A549 (cell line): ENCODE measurements around the gene CORO2B. TPM values are rescaled to one million over a fixed set of nuclear protein-coding genes. Genes with fewer than 3 reads are reported as not detected.

Experiments used
- ATAC-seq, 2 experiments: fragments of 200-7000 bp in 1 of 2; fragments of >200 bp in 1 of 2; cut with Nextera tagmentation in 1 of 2; cut with Tn5 transposase in 1 of 2; 3 replicates each; pipeline versions ENCODE4 v1.8.0 to v1.9.1; 2018 to 2020; ENCODE audit warnings: mild to moderate bottlenecking in 1 of 2, moderate library complexity in 1 of 2
- CTCF ChIA-PET: fragments of 300-600 bp; sonication (Branson Sonifier 250); formaldehyde crosslinking; extraction: SDS; loops from one replicate; lab custom pipeline; 2021; ENCODE audit warnings: antibody characterized with exemption, inconsistent platforms; lab: Yijun Ruan, JAX
- POLR2A ChIA-PET: fragments of 350-600 bp; formaldehyde crosslinking; extraction: SDS; loops from one replicate; lab custom pipeline; 2021; ENCODE audit warnings: antibody characterized with exemption, inconsistent platforms; lab: Yijun Ruan, JAX
- DNase-seq, 2 experiments: peaks; one replicate each; pipeline versions ENCODE4 v3.0.0 to v3.0.0-alpha.2; 2011 to 2016; ENCODE audit warnings: low read depth in 1 of 2, low spot score in 1 of 2
- FAIRE-seq: peaks from 2 replicates; lab custom pipeline; 2011; peaks lifted over from hg19 to GRCh38; lab: Jason Lieb, UNC
- H3K27ac ChIP-seq, 2 experiments: fragments of >200 bp; sonication (Bioruptor Twin); formaldehyde crosslinking; 3 replicates each; pipeline ENCODE4 v1.5.1; 2016 to 2017
- H3K4me1 ChIP-seq: fragments of >200 bp; sonication (Bioruptor Twin); formaldehyde crosslinking; 3 replicates; pipeline ENCODE4 v1.6.1; 2016
- H3K4me2 ChIP-seq: fragments of >200 bp; sonication (Bioruptor Twin); formaldehyde crosslinking; 3 replicates; pipeline ENCODE4 v1.6.1; 2016
- H3K4me3 ChIP-seq: fragments of >200 bp; sonication (Bioruptor Twin); formaldehyde crosslinking; 3 replicates; pipeline ENCODE4 v1.5.1; 2016
- H3K9me3 ChIP-seq: fragments of >200 bp; sonication (Bioruptor Twin); formaldehyde crosslinking; 3 replicates; pipeline ENCODE4 v1.6.1; 2016
- ATOH8 ChIP-seq: fragments of 250-450 bp; sonication (Bioruptor Pico); IDR thresholded peaks from 2 replicates; pipeline ENCODE4 v1.5.0; 2020; ENCODE audit warnings: low read depth, mild to moderate bottlenecking, moderate library complexity
- CHD2 ChIP-seq: fragments of 150-350 bp; IDR thresholded peaks from 2 replicates; pipeline ENCODE4 v1.6.1; 2014; ENCODE audit warnings: low read length; ENCODE audit not compliant: partially characterized antibody
- CHD4 ChIP-seq: fragments of 200-600 bp; sonication (generic); IDR thresholded peaks from 2 replicates; pipeline ENCODE4 v1.6.1; 2016; ENCODE audit warnings: antibody characterized with exemption, mild to moderate bottlenecking, borderline replicate concordance
- EHMT2 ChIP-seq: fragments of 200-600 bp; sonication (generic); IDR thresholded peaks from 2 replicates; pipeline ENCODE4 v1.6.1; 2016; ENCODE audit warnings: antibody characterized with exemption, low read depth, mild to moderate bottlenecking, moderate library complexity
- EP300 ChIP-seq, 2 experiments: fragments of >200 bp; sonication (Bioruptor Twin); formaldehyde crosslinking; IDR thresholded peaks; 2 replicates in 1 of 2; 3 replicates in 1 of 2; pipeline ENCODE4 v1.6.1; 2016 to 2017
- ESRRA ChIP-seq: fragments of 150-350 bp; IDR thresholded peaks from 2 replicates; pipeline ENCODE4 v1.6.1; 2014; ENCODE audit warnings: mild to moderate bottlenecking, low read length, borderline replicate concordance
- HDAC2 ChIP-seq: fragments of 200-600 bp; sonication (generic); IDR thresholded peaks from 2 replicates; pipeline ENCODE4 v1.6.1; 2016
- HES2 ChIP-seq: fragments of >200 bp; sonication (Bioruptor Twin); formaldehyde crosslinking; IDR thresholded peaks from 2 replicates; pipeline ENCODE4 v1.6.1; 2016
- HMGXB4 ChIP-seq: fragments of 250-450 bp; sonication (Bioruptor Pico); IDR thresholded peaks from 2 replicates; pipeline ENCODE4 v1.5.0; 2021; ENCODE audit warnings: mild to moderate bottlenecking, moderate library complexity, borderline replicate concordance
- HOXA7 ChIP-seq: fragments of 250-450 bp; sonication (Bioruptor Pico); IDR thresholded peaks from 2 replicates; pipeline ENCODE4 v1.5.0; 2020; ENCODE audit warnings: mild to moderate bottlenecking, moderate library complexity
- HOXB13 ChIP-seq: fragments of 250-450 bp; sonication (Bioruptor Pico); IDR thresholded peaks from 2 replicates; pipeline ENCODE4 v1.5.0; 2020; ENCODE audit warnings: low read depth, mild to moderate bottlenecking, moderate library complexity
- HOXB5 ChIP-seq: fragments of 250-450 bp; sonication (Bioruptor Pico); IDR thresholded peaks from 2 replicates; pipeline ENCODE4 v1.5.0; 2020; ENCODE audit warnings: mild to moderate bottlenecking, moderate library complexity
- KDM1A ChIP-seq: fragments of 200-600 bp; sonication (generic); IDR thresholded peaks from 2 replicates; pipeline ENCODE4 v1.6.1; 2016; ENCODE audit warnings: low read depth, mild to moderate bottlenecking
- MAZ ChIP-seq: fragments of 150-350 bp; IDR thresholded peaks from 2 replicates; pipeline ENCODE4 v1.6.1; 2014; ENCODE audit warnings: antibody characterized with exemption, low read depth, low read length, borderline replicate concordance
- MYC ChIP-seq: IDR thresholded peaks from 2 replicates; pipeline ENCODE4 v1.6.1; 2012; ENCODE audit warnings: mild to moderate bottlenecking, inconsistent platforms, low read length, improper control_type of control experiment, borderline replicate concordance
- NFE2L2 ChIP-seq: fragments of 150-350 bp; conservative IDR thresholded peaks from 2 replicates; pipeline ENCODE4 v1.6.1; 2014; ENCODE audit warnings: low read length
- RAD21 ChIP-seq, 2 experiments: fragments of >200 bp in 1 of 2; sonication (Bioruptor Twin) in 1 of 2; formaldehyde crosslinking in 1 of 2; IDR thresholded peaks in 1 of 2; conservative IDR thresholded peaks in 1 of 2; 2 replicates in 1 of 2; 3 replicates in 1 of 2; pipeline ENCODE4 v1.6.1; 2012 to 2018; ENCODE audit warnings: inconsistent platforms in 1 of 2
- RARB ChIP-seq: fragments of 250-450 bp; sonication (Bioruptor Pico); IDR thresholded peaks from 2 replicates; pipeline ENCODE4 v1.8.0; 2021; ENCODE audit warnings: mild to moderate bottlenecking, moderate library complexity
- SREBF2 ChIP-seq: fragments of 450-650 bp; IDR thresholded peaks from 2 replicates; pipeline ENCODE4 v1.6.1; 2014; ENCODE audit warnings: mild to moderate bottlenecking, moderate library complexity
- TFCP2L1 ChIP-seq: fragments of 250-450 bp; sonication (Bioruptor Pico); IDR thresholded peaks from 2 replicates; pipeline ENCODE4 v1.5.0; 2021; ENCODE audit warnings: mild to moderate bottlenecking
- ZSCAN20 ChIP-seq: fragments of 250-450 bp; sonication (Bioruptor Pico); IDR thresholded peaks from 2 replicates; pipeline ENCODE4 v1.8.0; 2022; ENCODE audit warnings: mild to moderate bottlenecking, moderate library complexity
- WGBS: methylation state at CpG from one replicate; pipeline ENCODE4 v1.1.6; 2017; ENCODE audit errors: missing lambda C conversion rate; 5-methylcytosine and 5-hydroxymethylcytosine counted together
- polyA plus RNA-seq, 4 experiments: library from polyadenylated mRNA; depleted of rRNA in 3 of 4; stranded (reverse); fragments of >200 nt; fragmentation: RNase III in 1 of 4; extraction: RNeasy Plus Mini Kit Qiagen cat#74134 plus additional on column Dnase treatment in 1 of 4; gene quantifications; 2 replicates in 3 of 4; 3 replicates in 1 of 4; pipeline ENCODE4 v1.2.3, GENCODE V29; 2011 to 2017
- TF ChIP-seq, protein P1 (sequence below): fragments of 150-350 bp; IDR thresholded peaks from 2 replicates; pipeline ENCODE4 v1.6.1; 2014; ENCODE audit warnings: low read depth, mild to moderate bottlenecking, low read length
- TF ChIP-seq, protein P2 (sequence below): fragments of 450-650 bp; IDR thresholded peaks from 2 replicates; pipeline ENCODE4 v1.6.1; 2014; ENCODE audit warnings: antibody characterized with exemption

Gene CORO2B
- polyA plus RNA-seq, 2 of the 4 experiments (the other 2 are of a cell fraction) = 2.0 to 2.3 TPM

GRCh38 chr15:68715111-68715510 is 136.3 kb downstream of the CORO2B start:
- no peak overlapping the region for H3K4me2 ChIP-seq

DNA sequence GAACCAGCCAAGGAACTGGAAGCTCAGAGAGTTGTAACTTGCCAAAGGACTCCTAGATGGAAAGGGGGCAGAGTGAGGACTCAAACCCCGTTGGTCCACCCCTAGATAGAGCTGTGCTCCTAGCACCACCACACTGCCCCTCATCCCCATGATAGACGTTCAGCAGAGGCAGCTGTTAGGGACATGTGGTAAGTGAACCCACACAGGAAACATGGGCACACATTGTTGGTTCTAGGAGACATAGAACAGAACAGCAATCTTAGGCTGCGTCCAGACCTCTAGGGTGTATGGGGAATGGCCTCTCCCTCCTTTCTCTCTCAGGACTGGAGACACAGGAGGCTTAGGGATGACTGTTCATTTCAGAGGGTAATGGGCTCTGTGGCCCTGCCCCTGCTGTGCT is 139.2 kb downstream of the CORO2B start:
- WGBS = 29% methylated on average over 3 of the region's 3 CpGs
- H3K4me3 ChIP-seq = no peak overlapping the region
- no peak for TF ChIP-seq HDAC2
- H3K9me3 ChIP-seq = no peaks in the 10 kb centered on the region
- FAIRE-seq (no peak), DNase-seq (no peak), ATAC-seq (no peak; a peak in 3 of 6 replicates)
- no peak overlapping the region for H3K4me2 ChIP-seq
- POLR2A ChIA-PET = no interaction called here
- H3K27ac ChIP-seq = no peak overlapping the region
- CTCF ChIA-PET = interaction anchor here (1.7 to 2.5 kb wide), 3 partner anchors 12 to 44 kb away, joined by 5 to 6 read pairs (median 5); no protein-coding TSS in a partner anchor
- no peaks in the 10 kb centered on the region for H3K4me1 ChIP-seq

More at GRCh38 chr15:68715111-68715510, 136.3 kb downstream of the CORO2B start:
- TF ChIP-seq KDM1A (no peak), ESRRA (no peak), NFE2L2 (no peak), EP300 (IDR thresholded peaks at IDR 0.05) (no peak), HOXB5 (CRISPR knock-in tag) (no peak), MAZ (no peak), HDAC2 (no peak), HOXA7 (no peak), MYC (no peak), CHD2 (no peak), HES2 (no peak)
- TF ChIP-seq, protein P1, sequence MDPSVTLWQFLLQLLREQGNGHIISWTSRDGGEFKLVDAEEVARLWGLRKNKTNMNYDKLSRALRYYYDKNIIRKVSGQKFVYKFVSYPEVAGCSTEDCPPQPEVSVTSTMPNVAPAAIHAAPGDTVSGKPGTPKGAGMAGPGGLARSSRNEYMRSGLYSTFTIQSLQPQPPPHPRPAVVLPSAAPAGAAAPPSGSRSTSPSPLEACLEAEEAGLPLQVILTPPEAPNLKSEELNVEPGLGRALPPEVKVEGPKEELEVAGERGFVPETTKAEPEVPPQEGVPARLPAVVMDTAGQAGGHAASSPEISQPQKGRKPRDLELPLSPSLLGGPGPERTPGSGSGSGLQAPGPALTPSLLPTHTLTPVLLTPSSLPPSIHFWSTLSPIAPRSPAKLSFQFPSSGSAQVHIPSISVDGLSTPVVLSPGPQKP = no peak
- ATAC-seq (no peak), DNase-seq (no peak), FAIRE-seq (no peak)
- H3K4me1 ChIP-seq = no peaks in the 10 kb centered on the region
- no peak overlapping the region for H3K27ac ChIP-seq
- 65% methylated on average over 6 of the region's 8 CpGs for WGBS
- no peaks in the 10 kb centered on the region for H3K9me3 ChIP-seq
- no peak overlapping the region for H3K4me3 ChIP-seq
- ChIA-PET CTCF (interaction anchor here (1.4 to 2.9 kb wide), 4 partner anchors 11 to 64 kb away, joined by 3 to 16 read pairs (median 6); no protein-coding TSS in a partner anchor), POLR2A (no interaction called here)

DNA sequence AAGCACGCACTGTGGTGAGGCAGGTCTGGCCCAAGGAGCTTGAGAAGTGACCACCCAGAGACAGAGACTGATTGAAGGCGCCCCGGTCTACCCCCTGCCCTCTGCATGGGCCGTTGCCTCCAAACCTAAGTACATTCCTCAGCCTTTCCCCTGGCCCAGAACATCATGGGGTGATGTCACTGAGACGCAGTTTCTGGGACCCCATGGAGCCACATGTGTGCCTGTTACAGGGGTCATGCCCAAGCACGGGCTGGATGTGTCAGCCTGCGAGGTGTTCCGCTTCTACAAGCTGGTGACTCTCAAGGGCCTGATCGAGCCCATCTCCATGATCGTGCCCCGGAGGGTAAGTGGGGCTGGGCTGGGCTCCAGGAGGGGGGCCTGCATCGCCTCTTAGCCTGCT is 139.7 kb downstream of the CORO2B start:
- FAIRE-seq = no peak
- Histone ChIP-seq H3K9me3 (no peaks in the 10 kb centered on the region), H3K27ac (no peak overlapping the region), H3K4me3 (no peak overlapping the region), H3K4me2 (no peak overlapping the region), H3K4me1 (no peaks in the 10 kb centered on the region)
- no peak for TF ChIP-seq KDM1A
- no peak for TF ChIP-seq NFE2L2
- no peak for TF ChIP-seq MYC
- TF ChIP-seq TFCP2L1 (CRISPR knock-in tag) = no peak
- TF ChIP-seq RAD21 (conservative IDR thresholded peaks at IDR 0.05 in 1 of 2, IDR thresholded peaks at IDR 0.05 in 1 of 2) = no peak
- TF ChIP-seq HOXB13 (CRISPR knock-in tag) = no peak
- TF ChIP-seq EP300 (IDR thresholded peaks at IDR 0.05) = no peak
- TF ChIP-seq EHMT2 = no peak
- no peak for TF ChIP-seq CHD4
- no peak for TF ChIP-seq SREBF2
- no peak for TF ChIP-seq HMGXB4
- TF ChIP-seq RARB (CRISPR knock-in tag) = no peak
- TF ChIP-seq ZSCAN20 = no peak
- TF ChIP-seq, protein P2, sequence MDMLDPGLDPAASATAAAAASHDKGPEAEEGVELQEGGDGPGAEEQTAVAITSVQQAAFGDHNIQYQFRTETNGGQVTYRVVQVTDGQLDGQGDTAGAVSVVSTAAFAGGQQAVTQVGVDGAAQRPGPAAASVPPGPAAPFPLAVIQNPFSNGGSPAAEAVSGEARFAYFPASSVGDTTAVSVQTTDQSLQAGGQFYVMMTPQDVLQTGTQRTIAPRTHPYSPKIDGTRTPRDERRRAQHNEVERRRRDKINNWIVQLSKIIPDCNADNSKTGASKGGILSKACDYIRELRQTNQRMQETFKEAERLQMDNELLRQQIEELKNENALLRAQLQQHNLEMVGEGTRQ = no peak
- TF ChIP-seq ATOH8 (CRISPR knock-in tag) = no peak
- POLR2A ChIA-PET = no interaction called here
- CTCF ChIA-PET = interaction anchor here (1.7 to 2.5 kb wide), 3 partner anchors 11 to 44 kb away, joined by 5 to 6 read pairs (median 5); no protein-coding TSS in a partner anchor
- ATAC-seq = no peak
- 66% methylated on average over 12 of the region's 12 CpGs for WGBS
- DNase-seq = no peak
